ENCODE results near the gene TAOK2. TPM values are rescaled to one million over a fixed set of nuclear protein-coding genes. Genes with fewer than 3 reads are reported as not detected.

Gene TAOK2
- total RNA-seq, 2 experiments from 2014 or later = 13.1 to 14.1 TPM

DNA sequence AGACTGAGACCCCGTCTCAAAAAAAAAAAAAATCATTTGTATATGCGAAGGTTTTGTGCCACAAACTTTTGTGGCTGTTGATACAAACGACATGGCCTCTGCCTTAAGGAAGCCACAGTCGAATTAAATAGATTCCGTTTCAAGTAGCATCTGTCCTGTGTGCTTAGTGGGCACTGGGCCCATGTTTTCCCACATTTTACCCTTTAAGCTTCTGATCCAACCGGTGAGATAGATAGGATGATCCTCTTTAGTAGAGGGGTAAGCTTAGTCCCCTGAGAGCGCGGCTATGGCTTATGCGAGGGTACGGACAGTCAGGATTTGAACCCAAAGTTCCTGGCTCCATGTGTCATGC, 12.6 kb upstream of the TAOK2 start:
- Histone ChIP-seq H3K9me3 (ENCODE audit: control insufficient read depth in 1 of 2, insufficient read depth in 1 of 2, low read length in 2 of 2) (no peaks in the 10 kb centered on the region), H3K27me3 (ENCODE audit: control insufficient read depth in 1 of 2, insufficient read depth in 2 of 2, low read length in 2 of 2) (no peaks in the 10 kb centered on the region), H3K4me1 (ENCODE audit: insufficient read depth, low read length) (peaks cover 23% of the 10 kb centered on the region), H3K4me3 (ENCODE audit: low read length) (peak overlapping the region; percentile 88), H3K36me3 (ENCODE audit: insufficient read depth, low read length) (no peaks in the 10 kb centered on the region), H3K27ac (ENCODE audit: low read depth in 1 of 2, low read length in 2 of 2) (peak overlapping the region; percentile 62 to 77)
- H3K36me3 Mint-ChIP-seq (ENCODE audit: low read depth) = peaks cover 9% of the 10 kb centered on the region
- no peaks in the 10 kb centered on the region for H3K27me3 Mint-ChIP-seq
- intact Hi-C loops (cut with DNase I, micrococcal nuclease) = loop anchor here in 1 of 2 experiments (1.0 kb wide), 1 partner anchor 35 kb away; the partner anchor contains the start of gene KCTD13
- no peaks in the 10 kb centered on the region for H3K9me3 Mint-ChIP-seq
- TF ChIP-seq, protein P1, sequence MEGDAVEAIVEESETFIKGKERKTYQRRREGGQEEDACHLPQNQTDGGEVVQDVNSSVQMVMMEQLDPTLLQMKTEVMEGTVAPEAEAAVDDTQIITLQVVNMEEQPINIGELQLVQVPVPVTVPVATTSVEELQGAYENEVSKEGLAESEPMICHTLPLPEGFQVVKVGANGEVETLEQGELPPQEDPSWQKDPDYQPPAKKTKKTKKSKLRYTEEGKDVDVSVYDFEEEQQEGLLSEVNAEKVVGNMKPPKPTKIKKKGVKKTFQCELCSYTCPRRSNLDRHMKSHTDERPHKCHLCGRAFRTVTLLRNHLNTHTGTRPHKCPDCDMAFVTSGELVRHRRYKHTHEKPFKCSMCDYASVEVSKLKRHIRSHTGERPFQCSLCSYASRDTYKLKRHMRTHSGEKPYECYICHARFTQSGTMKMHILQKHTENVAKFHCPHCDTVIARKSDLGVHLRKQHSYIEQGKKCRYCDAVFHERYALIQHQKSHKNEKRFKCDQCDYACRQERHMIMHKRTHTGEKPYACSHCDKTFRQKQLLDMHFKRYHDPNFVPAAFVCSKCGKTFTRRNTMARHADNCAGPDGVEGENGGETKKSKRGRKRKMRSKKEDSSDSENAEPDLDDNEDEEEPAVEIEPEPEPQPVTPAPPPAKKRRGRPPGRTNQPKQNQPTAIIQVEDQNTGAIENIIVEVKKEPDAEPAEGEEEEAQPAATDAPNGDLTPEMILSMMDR (IDR thresholded peaks at IDR 0.05) = no peak
- ChIA-PET POLR2A (interaction anchor here (0.9 to 3.4 kb wide), 18 partner anchors 12 to 717 kb away, joined by 3 to 69 read pairs (median 5); partner anchors contain the start of genes ASPHD1, CDIPT, CORO1A and HIRIP3), CTCF (interaction anchor here (1.0 to 2.2 kb wide), 7 partner anchors 11 to 145 kb away, joined by 3 to 17 read pairs (median 3); partner anchors contain the start of genes PAGR1 and TAOK2)
- DNase-seq (no peak), ATAC-seq (ENCODE audit: poor library complexity) (no peak)
- H3K4me1 Mint-ChIP-seq (ENCODE audit: low read depth) = peaks cover 29% of the 10 kb centered on the region
- peak overlapping the region; percentile 91 for H3K27ac Mint-ChIP-seq
- peak overlapping the region; percentile 92 for H3K4me3 Mint-ChIP-seq

DNA sequence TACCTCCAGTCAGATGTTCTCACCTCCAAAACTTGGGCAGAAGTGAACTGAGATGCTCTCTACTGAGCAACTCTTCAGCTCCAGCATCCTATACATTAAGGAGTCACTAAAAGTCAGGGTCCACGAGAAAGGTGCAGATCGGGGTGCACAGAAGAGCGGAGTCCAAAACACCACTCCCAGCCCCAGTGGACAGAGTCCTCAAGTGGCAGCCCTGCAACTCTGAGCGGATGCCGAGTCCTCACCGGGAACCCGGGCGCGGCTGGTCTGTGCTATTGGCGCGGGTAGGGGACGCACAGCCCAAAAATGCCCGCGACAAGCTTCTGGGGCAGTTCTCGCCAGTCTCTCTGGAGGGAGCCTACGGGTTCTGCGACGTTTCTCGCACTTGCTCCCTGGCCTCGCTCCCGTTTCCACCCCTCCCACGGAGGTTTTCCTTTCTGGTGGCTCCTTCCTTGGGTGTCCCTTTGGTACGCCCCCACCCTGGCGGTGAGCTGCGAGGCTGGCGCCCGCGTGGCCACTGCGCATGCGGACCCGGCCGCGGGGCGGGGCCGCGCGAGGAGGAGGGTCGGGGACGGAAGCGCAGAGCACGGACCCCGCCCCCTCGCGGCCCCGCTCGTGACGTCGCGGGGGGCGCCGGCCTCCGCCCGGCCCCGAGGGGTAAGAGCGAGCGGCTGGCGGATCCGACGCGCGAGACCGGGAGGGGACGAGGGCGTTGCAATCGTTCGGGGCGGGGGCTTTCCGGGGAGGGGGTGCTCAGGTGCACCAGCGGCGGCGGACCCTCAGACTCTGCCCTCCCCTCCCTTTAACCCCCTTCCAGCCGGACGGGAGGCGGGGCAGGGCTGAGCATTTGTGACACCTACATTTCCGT, 12.0 kb upstream of the TAOK2 start, which contains the start of gene TMEM219:
Gene TMEM219 (plus strand): TSS at position 601 of the 865 bp plus-strand sequence. CDS start 1,065 bp downstream, outside the sequence.
- Histone ChIP-seq H3K9me3 (ENCODE audit: control insufficient read depth in 1 of 2, insufficient read depth in 1 of 2, low read length in 2 of 2) (no peaks in the 10 kb centered on the region), H3K4me1 (ENCODE audit: insufficient read depth, low read length) (peaks cover 23% of the 10 kb centered on the region), H3K36me3 (ENCODE audit: insufficient read depth, low read length) (no peaks in the 10 kb centered on the region), H3K27me3 (ENCODE audit: control insufficient read depth in 1 of 2, insufficient read depth in 2 of 2, low read length in 2 of 2) (no peaks in the 10 kb centered on the region), H3K27ac (ENCODE audit: low read depth in 1 of 2, low read length in 2 of 2) (peak within 1 kb of the TSS; percentile 77 to 92), H3K4me3 (ENCODE audit: low read length) (peak within 1 kb of the TSS; percentile 88)
- Mint-ChIP-seq H3K4me3 (peak within 1 kb of the TSS; percentile 93), H3K36me3 (ENCODE audit: low read depth) (peaks cover 9% of the 10 kb centered on the region), H3K27ac (peak within 1 kb of the TSS; percentile 91), H3K4me1 (ENCODE audit: low read depth) (peaks cover 31% of the 10 kb centered on the region), H3K27me3 (no peaks in the 10 kb centered on the region), H3K9me3 (no peaks in the 10 kb centered on the region)
- TF ChIP-seq, protein P1 (IDR thresholded peaks at IDR 0.05) = peak; percentile 32
- DNase-seq (peak; percentile 87 to 97 (median 94)), ATAC-seq (ENCODE audit: poor library complexity) (peak; percentile 83)
- intact Hi-C loops (cut with DNase I, micrococcal nuclease) = loop anchor here (1.0 to 2.0 kb wide), 6 partner anchors 12 to 98 kb away; partner anchors contain the start of genes ASPHD1 (in 1 of the 2), CDIPT (in 1 of the 2), HIRIP3 (in 1 of the 2) and KCTD13 (in 1 of the 2)
- ChIA-PET CTCF (interaction anchor here (1.0 to 2.2 kb wide), 9 partner anchors 11 to 154 kb away, joined by 3 to 17 read pairs (median 4); partner anchors contain the start of genes ASPHD1, PAGR1, SEZ6L2 and TAOK2), POLR2A (interaction anchor here (0.9 to 3.4 kb wide), 17 partner anchors 11 to 222 kb away, joined by 3 to 69 read pairs (median 5); partner anchors contain the start of genes ALDOA, ASPHD1, CDIPT and CORO1A)

DNA sequence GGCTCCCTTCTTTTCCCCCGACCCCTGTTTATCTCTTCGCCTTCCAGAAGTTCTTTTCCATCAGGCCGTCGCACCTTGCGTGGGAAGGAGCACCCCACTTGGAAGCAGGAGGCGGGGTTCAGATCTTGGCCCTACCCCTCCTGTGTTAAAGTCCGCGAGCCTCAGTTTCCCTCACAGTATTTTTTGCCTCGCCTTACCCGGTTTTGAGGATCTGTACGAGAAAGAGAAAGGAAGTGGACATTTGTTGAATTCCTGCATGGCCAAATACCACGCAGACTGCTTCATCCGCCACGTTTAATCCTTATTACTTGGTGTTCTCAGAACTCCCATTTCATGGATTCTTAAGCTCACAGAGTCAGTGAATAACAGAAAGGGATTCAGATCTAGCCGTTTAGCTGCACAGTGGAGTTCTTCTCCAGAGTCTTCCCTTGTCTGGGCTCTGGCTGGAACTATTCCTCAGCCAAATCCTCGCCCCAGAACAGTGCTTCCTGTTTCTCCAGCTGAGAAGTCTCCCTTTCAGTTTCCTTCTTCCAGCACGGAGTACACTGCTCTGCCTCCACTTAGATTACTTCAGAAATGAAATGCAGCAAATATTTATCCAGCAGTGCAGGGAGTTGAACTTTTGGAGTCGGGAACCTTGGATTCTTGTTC, 11.2 kb upstream of the TAOK2 start:
- POLR2A ChIA-PET = interaction anchor here (0.8 to 3.4 kb wide), 16 partner anchors 11 to 221 kb away, joined by 3 to 69 read pairs (median 5); partner anchors contain the start of genes ALDOA, ASPHD1, CDIPT and CORO1A
- Histone ChIP-seq H3K27ac (ENCODE audit: low read depth in 1 of 2, low read length in 2 of 2) (peak overlapping the region; percentile 74 to 92), H3K36me3 (ENCODE audit: insufficient read depth, low read length) (no peaks in the 10 kb centered on the region), H3K9me3 (ENCODE audit: control insufficient read depth in 1 of 2, insufficient read depth in 1 of 2, low read length in 2 of 2) (no peaks in the 10 kb centered on the region), H3K27me3 (ENCODE audit: control insufficient read depth in 1 of 2, insufficient read depth in 2 of 2, low read length in 2 of 2) (no peaks in the 10 kb centered on the region), H3K4me3 (ENCODE audit: low read length) (peak overlapping the region; percentile 88), H3K4me1 (ENCODE audit: insufficient read depth, low read length) (peaks cover 23% of the 10 kb centered on the region)
- Mint-ChIP-seq H3K27ac (peak overlapping the region; percentile 91), H3K4me3 (peak overlapping the region; percentile 93), H3K9me3 (no peaks in the 10 kb centered on the region), H3K36me3 (ENCODE audit: low read depth) (peaks cover 9% of the 10 kb centered on the region), H3K27me3 (no peaks in the 10 kb centered on the region), H3K4me1 (ENCODE audit: low read depth) (peaks cover 31% of the 10 kb centered on the region)
- CTCF ChIA-PET = interaction anchor here (1.0 to 2.2 kb wide), 10 partner anchors 10 to 155 kb away, joined by 3 to 17 read pairs (median 4); partner anchors contain the start of genes ASPHD1, PAGR1, SEZ6L2 and TAOK2
- DNase-seq (peak in 3 of 14 experiments; percentile 7 to 41 (median 30)), ATAC-seq (ENCODE audit: poor library complexity) (no peak)
- intact Hi-C loops (cut with DNase I, micrococcal nuclease) = loop anchor here in 1 of 2 experiments (1.0 to 2.0 kb wide), 5 partner anchors 11 to 99 kb away; partner anchors contain the start of genes ASPHD1, CDIPT, HIRIP3 and TAOK2
- TF ChIP-seq, protein P1 (IDR thresholded peaks at IDR 0.05) = no peak

Measured in CD4-positive, alpha-beta T cell (primary cell).